Esophagus muscularis mucosa (tissue), 4 donors: ENCODE measurements around the gene LRRC3. TPM values are rescaled to one million over a fixed set of nuclear protein-coding genes. Genes with fewer than 3 reads are reported as not detected.

Experiments
- DNase-seq: peaks from one replicate; pipeline ENCODE4 v3.0.0-alpha.2; 2017; ENCODE audit errors: extremely low spot score
- H3K27ac ChIP-seq, 4 donors: fragments of 200-600 bp; sonication (generic); replicated peaks in 1 of 4; 1 replicate in 3 of 4; 2 replicates in 1 of 4; pipeline ENCODE4 v1.5.1; 2016 to 2019; ENCODE audit warnings: mild to moderate bottlenecking in 1 of 4
- H3K27me3 ChIP-seq, 4 donors: fragments of 200-600 bp; sonication (generic); one replicate each; pipeline versions ENCODE4 v1.5.1 to v1.6.0; 2016 to 2019
- H3K36me3 ChIP-seq, 4 donors: fragments of 200-600 bp; sonication (generic); one replicate each; pipeline ENCODE4 v1.5.1; 2016 to 2019
- H3K4me1 ChIP-seq, 4 donors: fragments of 200-600 bp; sonication (generic); one replicate each; pipeline ENCODE4 v1.5.1; 2016 to 2019
- H3K4me3 ChIP-seq, 4 donors: fragments of 200-600 bp; sonication (generic); 1 replicate in 2 of 4; 2 replicates in 2 of 4; pipeline ENCODE4 v1.5.1; 2016 to 2019; ENCODE audit warnings: mild to moderate bottlenecking in 4 of 4, moderate library complexity in 1 of 4
- H3K9me3 ChIP-seq, 4 donors: fragments of 200-600 bp; sonication (generic); 1 replicate in 3 of 4; 2 replicates in 1 of 4; pipeline ENCODE4 v1.5.1; 2016 to 2019
- CTCF ChIP-seq, 3 experiments: fragments of 200-600 bp in 2 of 3; fragments of 450-650 bp in 1 of 3; sonication (generic) in 2 of 3; IDR thresholded peaks; one replicate each; pipeline ENCODE4 v1.5.1; 2017 to 2019; ENCODE audit warnings: antibody characterized with exemption in 3 of 3, mild to moderate bottlenecking in 2 of 3, moderate library complexity in 1 of 3
- EP300 ChIP-seq: sonication (generic); formaldehyde crosslinking; IDR thresholded peaks from one replicate; pipeline ENCODE4 v1.6.1; 2017; ENCODE audit warnings: antibody characterized with exemption
- POLR2A ChIP-seq: fragments of 450-650 bp; IDR thresholded peaks from one replicate; pipeline ENCODE4 v1.6.1; 2017; ENCODE audit warnings: antibody characterized with exemption, moderate library complexity, mild to moderate bottlenecking, low read depth
- POLR2AphosphoS5 ChIP-seq, 2 donors: sonication (generic); formaldehyde crosslinking; IDR thresholded peaks; one replicate each; pipeline ENCODE4 v1.6.1; 2017; ENCODE audit warnings: antibody characterized with exemption in 2 of 2
- WGBS: methylation state at CpG from one replicate; pipeline ENCODE4 v1.1.5; 2018; 5-methylcytosine and 5-hydroxymethylcytosine counted together
- intact Hi-C: fragments of 100-400 bp; cut with DNase I; formaldehyde crosslinking; loops from one replicate; pipeline ENCODE4 v1.15.1; 2023
- total RNA-seq, 4 donors: library from RNA; depleted of rRNA; stranded (reverse); fragments of >200 nt; gene quantifications; one replicate each; pipeline versions ENCODE4 v1.1.0 to v1.2.1, GENCODE V29; 2016

The LRRC3 gene
- total RNA-seq, 4 donors from 2014 or later, result 3.3 to 6.6 (median 5.3) TPM

GRCh38 chr21:44460441-44460755 is 5.1 kb downstream of the LRRC3 start:
- H3K27ac ChIP-seq, result no peak overlapping the region
- TF ChIP-seq CTCF (IDR thresholded peaks at IDR 0.05) (no peak), POLR2A (no peak), EP300 (no peak), POLR2AphosphoS5 (IDR thresholded peaks at IDR 0.05) (no peak)
- H3K4me1 ChIP-seq, result peaks cover 7 to 19% (median 13%) of the 10 kb centered on the region in 4 donors
- H3K4me3 ChIP-seq, result no peak overlapping the region
- no peak for DNase-seq
- H3K9me3 ChIP-seq, result no peaks in the 10 kb centered on the region
- peaks cover 0 to 17% (median 7%) of the 10 kb centered on the region in 4 donors for H3K36me3 ChIP-seq
- 94% methylated on average over 8 of the region's 8 CpGs for WGBS
- intact Hi-C loops, result no loop called here
- no peaks in the 10 kb centered on the region for H3K27me3 ChIP-seq

GRCh38 chr21:44461005-44461404 is 5.7 kb downstream of the LRRC3 start:
- Histone ChIP-seq H3K27me3 (no peaks in the 10 kb centered on the region), H3K4me1 (peaks cover 4 to 13% (median 7%) of the 10 kb centered on the region in 4 donors), H3K4me3 (no peak overlapping the region), H3K27ac (no peak overlapping the region), H3K36me3 (peaks cover 0 to 17% (median 7%) of the 10 kb centered on the region in 4 donors), H3K9me3 (no peaks in the 10 kb centered on the region)
- intact Hi-C loops, result no loop called here
- no peak for DNase-seq
- TF ChIP-seq CTCF (IDR thresholded peaks at IDR 0.05) (no peak), EP300 (no peak), POLR2A (no peak), POLR2AphosphoS5 (IDR thresholded peaks at IDR 0.05) (no peak)
- WGBS, result 97% methylated on average over 8 of the region's 8 CpGs

GRCh38 chr21:44461464-44462001 is 6.2 kb downstream of the LRRC3 start:
- intact Hi-C loops, result no loop called here
- Histone ChIP-seq H3K27me3 (no peaks in the 10 kb centered on the region), H3K9me3 (no peaks in the 10 kb centered on the region), H3K4me1 (peaks cover 0 to 8% (median 2%) of the 10 kb centered on the region in 4 donors), H3K36me3 (peaks cover 0 to 17% (median 7%) of the 10 kb centered on the region in 4 donors), H3K27ac (no peak overlapping the region), H3K4me3 (no peak overlapping the region)
- DNase-seq, result no peak
- 70% methylated on average over 10 of the region's 15 CpGs for WGBS
- TF ChIP-seq EP300, result no peak
- TF ChIP-seq POLR2AphosphoS5 (IDR thresholded peaks at IDR 0.05), result no peak
- TF ChIP-seq CTCF (IDR thresholded peaks at IDR 0.05), result no peak
- no peak for TF ChIP-seq POLR2A

GRCh38 chr21:44462086-44462833 is 7.0 kb downstream of the LRRC3 start:
- Histone ChIP-seq H3K4me3 (no peak overlapping the region), H3K9me3 (no peaks in the 10 kb centered on the region), H3K4me1 (peaks cover 0 to 5% (median 0%) of the 10 kb centered on the region in 4 donors), H3K27ac (no peak overlapping the region), H3K36me3 (peaks cover 0 to 12% (median 5%) of the 10 kb centered on the region in 4 donors), H3K27me3 (no peaks in the 10 kb centered on the region)
- 83% methylated on average over 17 of the region's 25 CpGs for WGBS
- intact Hi-C loops, result no loop called here
- no peak for TF ChIP-seq EP300
- TF ChIP-seq POLR2A, result no peak
- TF ChIP-seq POLR2AphosphoS5 (IDR thresholded peaks at IDR 0.05), result no peak
- TF ChIP-seq CTCF (IDR thresholded peaks at IDR 0.05), result no peak
- DNase-seq, result no peak
